A549 (cell line): ENCODE data around the gene KIRREL1.

Experiments
- EP300 ChIP-seq, 2 experiments: fragments of >200 bp; sonication (Bioruptor Twin); formaldehyde crosslinking; IDR thresholded peaks; 2 replicates in 1 of 2; 3 replicates in 1 of 2; pipeline ENCODE4 v1.6.1; 2016 to 2017
- HOXB13 ChIP-seq: fragments of 250-450 bp; sonication (Bioruptor Pico); IDR thresholded peaks from 2 replicates; pipeline ENCODE4 v1.5.0; 2020; ENCODE audit warnings: low read depth, mild to moderate bottlenecking, moderate library complexity
- HOXB5 ChIP-seq: fragments of 250-450 bp; sonication (Bioruptor Pico); IDR thresholded peaks from 2 replicates; pipeline ENCODE4 v1.5.0; 2020; ENCODE audit warnings: mild to moderate bottlenecking, moderate library complexity
- MAZ ChIP-seq: fragments of 150-350 bp; IDR thresholded peaks from 2 replicates; pipeline ENCODE4 v1.6.1; 2014; ENCODE audit warnings: antibody characterized with exemption, low read depth, low read length, borderline replicate concordance
- POLR2A ChIP-seq: IDR thresholded peaks from 2 replicates; pipeline ENCODE4 v1.6.1; 2012; ENCODE audit warnings: mild to moderate bottlenecking, low read length
- ZFP36 ChIP-seq: fragments of 450-650 bp; IDR thresholded peaks from 2 replicates; pipeline ENCODE4 v1.6.1; 2014; ENCODE audit warnings: borderline replicate concordance; ENCODE audit not compliant: partially characterized antibody
- TF ChIP-seq, protein P1 (sequence below): fragments of >200 bp; sonication (Bioruptor Twin); formaldehyde crosslinking; IDR thresholded peaks from 3 replicates; pipeline ENCODE4 v1.5.1; 2016

DNA sequence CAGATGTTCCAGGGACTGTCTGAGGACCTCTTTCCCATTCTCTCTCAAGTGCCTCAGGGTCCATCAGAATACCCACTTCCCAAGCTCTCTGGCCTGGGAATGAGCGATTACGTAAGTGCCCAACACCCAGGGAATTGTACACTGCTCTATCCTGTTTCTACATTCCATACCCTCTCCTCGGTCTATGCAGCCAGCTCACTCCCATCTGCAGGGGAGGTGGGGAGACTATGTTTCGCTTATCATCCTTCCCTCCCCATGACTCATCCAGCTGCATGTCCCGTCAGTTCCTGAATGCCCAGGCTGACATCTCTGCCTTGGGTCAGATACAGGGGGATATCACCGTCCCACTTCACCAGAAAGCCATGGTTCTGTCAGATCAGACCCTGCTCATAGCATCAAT is 152.7 kb downstream of the KIRREL1 start:
- TF ChIP-seq, protein P1, sequence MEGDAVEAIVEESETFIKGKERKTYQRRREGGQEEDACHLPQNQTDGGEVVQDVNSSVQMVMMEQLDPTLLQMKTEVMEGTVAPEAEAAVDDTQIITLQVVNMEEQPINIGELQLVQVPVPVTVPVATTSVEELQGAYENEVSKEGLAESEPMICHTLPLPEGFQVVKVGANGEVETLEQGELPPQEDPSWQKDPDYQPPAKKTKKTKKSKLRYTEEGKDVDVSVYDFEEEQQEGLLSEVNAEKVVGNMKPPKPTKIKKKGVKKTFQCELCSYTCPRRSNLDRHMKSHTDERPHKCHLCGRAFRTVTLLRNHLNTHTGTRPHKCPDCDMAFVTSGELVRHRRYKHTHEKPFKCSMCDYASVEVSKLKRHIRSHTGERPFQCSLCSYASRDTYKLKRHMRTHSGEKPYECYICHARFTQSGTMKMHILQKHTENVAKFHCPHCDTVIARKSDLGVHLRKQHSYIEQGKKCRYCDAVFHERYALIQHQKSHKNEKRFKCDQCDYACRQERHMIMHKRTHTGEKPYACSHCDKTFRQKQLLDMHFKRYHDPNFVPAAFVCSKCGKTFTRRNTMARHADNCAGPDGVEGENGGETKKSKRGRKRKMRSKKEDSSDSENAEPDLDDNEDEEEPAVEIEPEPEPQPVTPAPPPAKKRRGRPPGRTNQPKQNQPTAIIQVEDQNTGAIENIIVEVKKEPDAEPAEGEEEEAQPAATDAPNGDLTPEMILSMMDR, result no peak
- TF ChIP-seq POLR2A (no peak), HOXB13 (CRISPR knock-in tag) (no peak), HOXB5 (CRISPR knock-in tag) (no peak), EP300 (IDR thresholded peaks at IDR 0.05) (no peak), MAZ (no peak), ZFP36 (no peak)
